ENCODE data around the gene NONO.

GRCh38 chrX:71245159-71245558 is 38.3 kb upstream of the NONO start:
- TF ChIP-seq CTCF (IDR thresholded peaks at IDR 0.05) (no peak), POLR2A (IDR thresholded peaks at IDR 0.05) (no peak)

Measured in body of pancreas (tissue), 4 donors.